HG02884 (cell line): ENCODE measurements around the gene DDX18.
A peak's percentile ranks its signal among the peaks of the same experiment; 100 is the strongest.

ENCODE experiments used
- ATAC-seq: cut with Tn5 transposase; IDR thresholded peaks from one replicate; pipeline ENCODE4 v1.9.1; 2021; ENCODE audit warnings: mild to moderate bottlenecking, moderate library complexity; ENCODE audit not compliant: unreplicated experiment

The DDX18 gene

GRCh38 chr2:117833911-117834310 lies 19.4 kb downstream of the DDX18 start:
- no peak for ATAC-seq

- ATAC-seq: no peak
These were observed 20.5 kb downstream of the DDX18 start for GRCh38 chr2:117834992-117835391.

- peak; percentile 95 for ATAC-seq
These were observed 21.7 kb downstream of the DDX18 start for GRCh38 chr2:117835990-117836760.

- no peak for ATAC-seq
These were observed 30.8 kb downstream of the DDX18 start for GRCh38 chr2:117845304-117845703.

- no peak for ATAC-seq
These were observed 35.5 kb downstream of the DDX18 start for GRCh38 chr2:117850015-117850414.

GRCh38 chr2:117850461-117850860 lies 36.0 kb downstream of the DDX18 start:
- no peak for ATAC-seq

GRCh38 chr2:117851969-117852368 lies 37.5 kb downstream of the DDX18 start:
- no peak for ATAC-seq

GRCh38 chr2:117853316-117853715 lies 38.8 kb downstream of the DDX18 start:
- no peak for ATAC-seq

GRCh38 chr2:117853873-117854272 lies 39.4 kb downstream of the DDX18 start:
- ATAC-seq: no peak

- ATAC-seq: no peak
These were observed 40.1 kb downstream of the DDX18 start for GRCh38 chr2:117854610-117855009.

GRCh38 chr2:117855886-117856285 lies 41.4 kb downstream of the DDX18 start:
- ATAC-seq: no peak

GRCh38 chr2:117856415-117857210 lies 42.1 kb downstream of the DDX18 start:
- no peak for ATAC-seq

GRCh38 chr2:117858336-117858735 lies 43.8 kb downstream of the DDX18 start:
- no peak for ATAC-seq

GRCh38 chr2:117858892-117859531 lies 44.5 kb downstream of the DDX18 start:
- no peak for ATAC-seq

GRCh38 chr2:117859532-117859911 lies 45.0 kb downstream of the DDX18 start:
- no peak for ATAC-seq

GRCh38 chr2:117859924-117860647 lies 45.6 kb downstream of the DDX18 start:
- ATAC-seq: no peak

- ATAC-seq: no peak
These were observed 48.0 kb downstream of the DDX18 start for GRCh38 chr2:117862459-117862858.

GRCh38 chr2:117875786-117876185 lies 61.3 kb downstream of the DDX18 start:
- ATAC-seq: no peak

GRCh38 chr2:117879003-117879402 lies 64.5 kb downstream of the DDX18 start:
- no peak for ATAC-seq
